DMS53 treated with DMSO at 0.1 percent for 48 hours (cell line): ENCODE data around the gene LIPC.

Experiments
- DNase-seq: peaks from one replicate; lab custom pipeline; 2025; ENCODE audit not compliant: unreplicated experiment; lab: John Stamatoyannopoulos, UW

Gene LIPC

DNA sequence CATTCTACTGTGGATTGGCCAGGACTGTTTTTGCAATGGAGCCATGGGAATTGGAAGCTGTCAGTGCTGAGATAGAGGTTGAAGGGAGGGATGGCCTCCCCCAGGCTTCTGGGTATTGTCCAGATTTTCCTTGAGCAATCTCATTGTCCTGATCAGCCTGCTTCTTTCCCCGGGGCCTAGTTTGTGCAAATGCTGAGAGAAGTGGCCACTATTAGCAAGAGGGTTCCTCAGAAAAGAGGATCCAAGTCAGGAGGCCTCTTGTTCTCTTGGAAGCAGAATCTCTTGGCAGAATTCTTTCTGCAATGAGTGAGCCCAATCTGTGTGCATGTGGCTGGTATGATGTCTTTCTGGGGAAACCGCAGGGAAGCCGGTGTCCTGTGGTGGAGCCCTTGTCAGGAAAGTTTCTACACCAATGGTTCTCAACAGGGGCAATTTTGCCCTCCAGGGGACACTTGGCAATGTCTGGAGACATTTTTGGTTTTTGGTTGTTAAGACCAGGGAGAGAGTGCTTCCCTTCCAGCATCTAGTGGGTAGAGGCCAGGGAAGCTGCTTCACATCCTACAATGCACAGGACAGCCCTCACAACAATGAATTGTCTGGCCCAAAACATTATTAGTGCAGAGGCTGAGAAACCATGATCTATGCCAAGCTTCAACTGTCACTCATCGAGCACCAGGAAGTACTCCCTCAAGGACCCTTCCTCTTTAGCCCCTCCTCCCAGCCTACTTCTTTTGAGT lies 2.0 kb downstream of the LIPC start:
- no peak for DNase-seq

DNA sequence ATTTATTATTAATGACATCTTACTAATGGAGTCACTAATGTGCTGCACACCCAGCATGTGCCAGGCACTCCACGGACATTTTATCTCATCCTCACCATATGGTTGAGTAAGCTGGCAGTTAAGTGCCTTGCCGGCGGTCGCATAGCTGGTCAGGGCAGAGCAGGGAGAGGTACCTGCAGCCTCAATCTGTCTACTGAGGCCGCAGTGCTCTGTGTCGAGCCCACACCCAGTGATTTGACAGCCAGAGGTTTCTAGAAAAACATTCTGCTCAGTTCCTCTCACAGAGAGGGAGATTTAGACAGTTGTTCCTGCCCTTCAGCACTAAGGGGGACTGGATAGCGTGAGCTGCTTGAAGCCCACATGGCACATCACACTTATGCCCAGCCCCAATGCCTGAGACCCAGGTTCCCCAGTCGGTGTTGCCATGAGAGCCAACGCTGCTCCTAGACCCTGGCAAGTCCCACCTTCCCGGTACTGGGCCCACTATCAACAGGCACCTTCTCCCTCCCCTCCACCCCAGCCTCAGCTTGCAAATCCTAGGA lies 2.6 kb downstream of the LIPC start:
- DNase-seq = no peak

GRCh38 chr15:58436552-58436951 lies 4.8 kb downstream of the LIPC start:
- no peak for DNase-seq

GRCh38 chr15:58437531-58438105 lies 5.8 kb downstream of the LIPC start:
- DNase-seq = no peak

DNA sequence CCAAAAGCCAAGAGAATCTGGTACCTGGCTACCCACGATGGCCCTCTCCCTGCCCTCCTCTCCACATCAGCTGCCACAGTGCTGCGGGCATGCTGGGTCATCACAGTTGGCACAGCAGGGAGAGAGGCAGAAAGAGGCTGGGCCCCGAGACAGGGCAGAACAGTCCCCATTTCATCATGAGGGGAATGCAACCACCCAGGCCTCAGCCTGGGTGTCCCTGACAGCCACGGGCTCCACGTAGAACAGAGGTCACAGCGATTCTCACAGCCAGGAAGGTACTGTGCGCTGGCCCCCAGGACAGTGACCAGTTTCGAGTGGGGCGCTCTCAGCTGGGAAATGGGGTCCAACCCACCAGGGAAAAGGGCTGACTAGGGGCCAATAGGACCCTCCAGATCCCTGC lies 6.3 kb downstream of the LIPC start:
- no peak for DNase-seq

DNA sequence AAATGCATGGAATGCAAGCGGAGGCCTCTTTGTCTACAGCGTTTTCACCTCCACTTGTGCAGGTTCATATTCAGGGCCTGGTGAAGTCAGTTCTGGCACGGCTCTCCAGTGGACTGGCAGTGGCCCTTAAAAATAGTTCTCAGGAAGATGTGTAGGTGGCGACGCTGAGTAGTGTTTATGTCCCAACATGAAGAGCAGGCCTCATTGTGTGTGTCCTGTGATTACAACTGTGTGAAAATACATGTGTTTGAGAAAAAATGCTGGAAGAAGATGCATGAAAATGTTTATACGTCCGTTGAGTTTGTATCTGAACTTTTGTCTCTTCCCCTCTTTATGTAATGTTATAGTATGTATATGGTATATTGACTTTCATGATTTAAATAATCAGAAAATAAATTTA lies 7.2 kb downstream of the LIPC start:
- peak; percentile 47 for DNase-seq

DNA sequence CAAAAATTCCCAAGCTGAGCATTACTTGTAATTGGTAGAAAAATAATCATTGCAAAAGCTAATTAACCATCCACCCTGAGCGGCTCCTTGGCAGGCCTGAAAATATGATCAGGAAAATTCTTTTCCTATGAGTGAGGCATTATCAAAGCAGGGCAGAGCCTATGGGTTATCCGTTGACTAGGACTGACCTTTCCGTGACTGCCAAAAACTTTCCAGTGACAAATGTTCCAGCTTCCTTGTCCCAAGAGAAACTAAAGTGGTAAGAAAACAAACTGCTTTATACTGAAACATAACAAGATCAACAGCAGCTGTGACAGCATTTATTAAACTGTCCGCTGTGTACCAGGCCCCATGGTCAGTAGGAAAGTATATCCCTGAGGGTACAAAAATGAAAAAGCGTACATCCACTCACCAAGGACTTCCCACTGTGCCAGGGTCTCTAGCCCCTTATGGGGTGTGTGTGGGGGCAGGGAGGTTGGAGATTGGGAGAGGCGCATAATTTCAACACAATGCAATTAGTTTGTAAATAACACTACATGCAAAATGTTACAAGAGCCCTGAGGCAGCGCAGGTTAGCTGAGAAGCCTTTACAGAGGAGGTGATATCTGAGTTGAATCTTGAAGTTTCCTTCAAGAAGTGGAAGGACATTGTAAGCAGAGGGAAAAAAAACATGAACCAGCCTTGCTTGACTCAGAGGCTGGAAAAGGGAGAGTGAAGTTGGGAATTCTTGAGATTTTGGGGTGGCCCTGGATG lies 8.5 kb downstream of the LIPC start:
- DNase-seq = no peak

DNA sequence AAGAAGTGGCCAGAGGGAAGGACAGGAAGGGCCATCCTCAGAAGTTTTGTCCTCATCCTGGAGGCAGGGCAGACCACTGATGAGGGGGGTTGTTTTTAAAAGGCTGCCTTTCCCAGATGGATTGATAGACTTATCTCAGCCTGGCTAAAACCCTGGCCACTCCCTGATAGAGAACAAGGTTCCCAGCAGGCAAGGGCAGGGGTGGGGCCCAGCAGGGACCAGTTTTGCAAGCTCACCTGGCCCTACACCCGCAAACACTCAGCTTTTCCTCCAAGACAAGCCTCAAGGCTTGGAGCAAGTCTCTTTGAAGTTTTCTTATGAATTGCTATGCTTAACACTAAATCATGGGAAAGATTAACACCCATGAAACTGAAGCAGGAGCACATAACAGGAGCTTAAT lies 9.1 kb downstream of the LIPC start:
- no peak for DNase-seq

DNA sequence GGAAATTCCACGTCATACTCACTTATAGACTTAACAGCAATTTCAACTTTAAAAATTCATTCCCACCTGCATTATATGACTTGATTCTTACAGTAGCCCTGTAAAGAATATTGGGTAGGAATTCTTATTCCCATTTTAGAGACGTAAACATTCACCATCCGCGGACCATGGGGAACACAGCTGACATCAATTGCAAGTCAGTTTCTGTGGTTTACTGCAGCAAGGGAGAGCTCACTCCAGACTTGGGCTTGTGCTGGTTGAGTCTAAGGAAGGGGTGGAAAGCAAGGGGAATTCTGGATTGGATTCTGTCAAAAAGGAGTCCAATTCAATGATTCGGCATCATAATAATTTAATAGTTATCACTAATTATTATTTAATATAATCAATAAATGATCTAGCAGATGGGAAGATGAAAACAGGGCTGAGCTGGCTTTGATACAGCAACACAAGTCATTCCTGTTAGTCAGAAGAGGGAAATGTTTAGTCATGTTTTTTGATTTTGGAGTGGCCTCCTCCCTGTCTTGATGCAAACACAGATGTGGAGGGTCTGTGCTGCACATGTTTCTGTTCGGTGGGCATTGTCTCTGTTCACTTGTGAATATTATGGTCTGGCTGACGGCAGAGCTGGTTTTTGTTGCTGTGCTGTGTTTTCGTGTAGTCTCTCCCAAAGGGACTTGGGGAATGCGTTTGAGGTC lies 9.7 kb downstream of the LIPC start:
- DNase-seq = no peak

- DNase-seq = no peak
These were observed 10.3 kb downstream of the LIPC start for GRCh38 chr15:58442122-58442521.

GRCh38 chr15:58443308-58443707 lies 11.5 kb downstream of the LIPC start:
- DNase-seq = no peak

DNA sequence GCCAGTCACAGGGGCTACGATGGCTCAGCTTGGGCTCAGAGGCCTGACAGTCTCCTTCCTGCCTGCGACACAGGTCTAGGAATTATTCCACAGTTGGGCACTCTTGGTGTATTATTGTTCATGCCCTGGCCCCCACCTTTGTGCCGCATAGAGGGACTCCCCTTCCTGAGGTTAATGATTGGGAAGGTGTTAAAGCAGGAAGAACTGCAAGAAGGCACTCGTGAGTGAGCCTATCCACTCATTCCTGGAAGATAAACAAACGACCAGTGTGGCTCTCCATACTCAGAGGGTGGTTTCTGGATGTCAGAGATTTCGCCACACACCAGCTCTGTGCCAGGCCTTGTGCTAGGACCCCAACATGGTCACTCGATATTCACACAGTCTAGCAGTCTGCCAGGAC lies 12.3 kb downstream of the LIPC start:
- no peak for DNase-seq

DNA sequence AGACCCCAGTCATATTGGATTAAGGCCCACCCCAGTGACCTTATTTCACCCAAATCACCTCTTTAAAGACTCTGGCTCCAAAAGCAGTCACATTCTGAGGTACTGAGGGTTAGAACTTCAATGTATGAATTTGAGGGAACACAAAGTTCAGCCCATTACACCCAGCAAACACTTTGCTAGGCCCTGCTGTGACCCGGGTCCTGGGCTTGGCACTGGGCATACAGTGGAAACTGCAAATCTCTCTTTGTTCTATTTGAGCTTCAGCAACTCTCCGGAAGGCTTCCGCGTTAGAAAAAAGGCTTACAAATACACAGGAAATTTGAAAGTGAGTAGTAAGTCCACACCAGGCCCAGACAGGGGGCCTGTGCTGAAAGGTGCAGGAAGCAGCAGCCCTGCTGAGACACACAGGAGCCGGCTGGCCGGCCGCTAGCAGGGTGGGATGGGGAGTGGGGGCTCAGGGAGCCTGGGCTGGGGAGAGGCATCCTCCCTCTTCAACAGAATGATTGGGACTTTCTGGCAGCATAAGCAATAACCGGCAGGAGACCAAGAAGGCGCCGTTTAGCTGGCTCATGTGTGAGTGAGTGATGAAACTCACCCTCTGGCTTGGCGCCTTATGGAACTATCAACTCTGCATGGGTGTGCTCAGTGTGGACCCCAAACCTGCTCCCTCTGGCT lies 13.0 kb downstream of the LIPC start:
- no peak for DNase-seq

GRCh38 chr15:58445865-58446264 lies 14.1 kb downstream of the LIPC start:
- no peak for DNase-seq

- DNase-seq = no peak
These were observed 14.7 kb downstream of the LIPC start for GRCh38 chr15:58446521-58446920.

- DNase-seq = no peak
These were observed 15.7 kb downstream of the LIPC start for GRCh38 chr15:58447271-58448010.

DNA sequence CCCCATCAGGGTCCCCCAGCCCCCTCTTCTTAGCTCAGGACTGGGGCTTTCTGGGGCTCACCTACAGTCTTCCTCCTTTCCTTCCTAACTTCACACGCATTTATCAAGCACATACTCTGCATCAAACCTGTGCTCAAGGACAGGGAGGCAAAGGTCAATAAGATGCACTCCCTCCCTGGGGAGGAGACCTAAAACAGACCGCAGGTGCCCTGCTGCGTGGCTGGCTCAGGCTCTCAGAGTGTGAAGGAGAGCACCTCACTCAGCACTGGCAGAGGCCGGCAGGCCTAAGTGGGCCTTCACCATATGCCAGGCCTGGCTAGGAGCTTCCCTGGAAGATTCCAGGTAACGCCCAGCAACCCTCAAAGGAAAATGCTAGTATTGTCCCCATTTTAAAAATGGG lies 16.5 kb downstream of the LIPC start:
- DNase-seq = no peak

DNA sequence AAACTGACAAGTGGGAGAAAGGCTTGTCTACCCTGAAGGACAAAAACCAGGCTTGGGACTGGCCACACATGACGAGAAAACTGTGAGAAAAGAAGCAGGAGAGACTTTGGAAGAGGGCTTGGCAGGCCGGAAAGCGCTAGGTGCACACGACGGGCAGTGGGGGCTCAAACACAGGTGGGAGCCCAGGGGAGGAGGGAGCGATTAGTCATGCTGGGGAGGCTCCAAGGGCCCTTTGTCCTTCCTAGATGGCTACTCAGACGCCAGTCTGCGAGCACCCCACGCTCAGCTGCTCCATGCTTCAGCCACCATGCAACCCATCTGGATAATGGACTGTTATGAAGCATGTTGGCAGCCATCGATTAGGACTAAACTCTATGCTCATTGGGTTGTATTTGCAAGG lies 17.1 kb downstream of the LIPC start:
- no peak for DNase-seq

GRCh38 chr15:58451826-58452225 lies 20.0 kb downstream of the LIPC start:
- no peak for DNase-seq

GRCh38 chr15:58452775-58453174 lies 21.0 kb downstream of the LIPC start:
- no peak for DNase-seq
